Stimulated activated naive CD4-positive, alpha-beta T cell (primary cell): ENCODE data around the gene TMEM123.

Experiments used
- DNase-seq, 6 experiments: peaks; one replicate each; lab custom pipeline; 2025; lab: John Stamatoyannopoulos, UW

The TMEM123 gene

DNA sequence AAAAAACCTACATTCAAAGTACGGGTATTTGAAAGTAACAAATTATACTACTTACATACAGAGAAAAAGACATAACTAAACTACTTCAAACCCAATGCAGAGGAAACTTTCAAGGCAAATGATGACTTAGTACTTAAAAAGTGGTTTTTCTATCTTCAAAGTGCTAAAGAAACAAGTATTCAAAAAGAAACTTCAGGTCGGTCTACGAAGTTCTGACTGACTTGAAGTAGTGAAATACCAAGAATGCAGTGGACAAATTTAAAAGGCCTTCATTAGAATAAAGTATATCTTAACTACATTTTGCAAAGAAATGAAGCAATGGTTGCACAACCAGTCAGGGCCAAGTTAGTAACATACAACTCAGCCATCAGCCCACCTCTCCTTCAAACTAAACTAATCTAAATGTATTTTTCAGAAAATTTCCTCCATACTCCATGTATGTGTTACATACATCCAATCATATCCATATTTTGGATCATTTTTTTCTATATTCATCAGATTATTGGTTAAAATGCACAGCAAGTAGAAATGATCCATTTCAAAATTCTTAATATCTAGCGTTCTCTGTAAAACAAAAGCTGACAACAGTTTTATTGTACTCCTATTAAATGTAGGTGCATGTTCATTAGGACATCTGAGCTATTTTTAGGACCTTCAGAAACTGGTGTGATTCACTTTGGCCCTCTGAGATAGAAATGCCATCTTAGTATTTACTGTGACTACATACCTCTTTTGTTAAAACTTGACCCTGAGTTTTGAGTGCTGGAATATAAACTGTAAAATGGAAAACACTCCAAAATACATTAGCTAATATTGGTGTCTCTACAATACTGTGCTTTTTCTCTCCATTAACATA is 55.6 kb downstream of the TMEM123 start:
- no peak for DNase-seq

DNA sequence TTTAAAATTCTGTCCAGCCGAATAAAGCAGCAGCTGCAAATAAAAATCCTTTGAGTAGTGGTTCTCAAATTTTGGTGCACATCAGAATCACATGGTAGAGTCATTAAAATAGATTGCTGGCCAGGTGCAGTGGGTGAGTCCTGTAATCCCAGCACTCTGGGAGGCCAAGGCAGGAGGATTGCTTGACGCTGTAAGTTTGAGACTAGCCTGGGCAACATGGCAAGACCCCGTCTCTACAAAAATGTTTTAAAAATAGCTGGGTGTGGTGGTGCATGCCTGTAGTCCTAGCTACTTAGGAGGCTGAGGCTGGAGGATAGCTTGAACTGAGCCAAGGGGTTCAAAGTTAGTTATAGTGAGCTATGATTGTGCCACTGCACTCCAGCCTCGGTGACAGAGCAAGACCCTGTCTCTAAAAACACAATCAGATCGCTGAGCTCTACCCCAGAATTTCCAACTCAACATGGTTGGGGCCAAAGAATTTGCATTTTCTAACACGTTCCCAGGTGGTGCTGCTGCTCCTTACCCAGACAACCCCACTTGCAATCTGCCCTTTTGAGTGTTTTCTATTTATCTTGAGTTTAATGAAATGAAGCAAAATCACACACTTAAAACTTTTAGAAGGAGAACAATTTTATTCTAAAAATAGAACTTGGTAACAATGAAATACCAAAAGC is 56.7 kb downstream of the TMEM123 start:
- no peak for DNase-seq

DNA sequence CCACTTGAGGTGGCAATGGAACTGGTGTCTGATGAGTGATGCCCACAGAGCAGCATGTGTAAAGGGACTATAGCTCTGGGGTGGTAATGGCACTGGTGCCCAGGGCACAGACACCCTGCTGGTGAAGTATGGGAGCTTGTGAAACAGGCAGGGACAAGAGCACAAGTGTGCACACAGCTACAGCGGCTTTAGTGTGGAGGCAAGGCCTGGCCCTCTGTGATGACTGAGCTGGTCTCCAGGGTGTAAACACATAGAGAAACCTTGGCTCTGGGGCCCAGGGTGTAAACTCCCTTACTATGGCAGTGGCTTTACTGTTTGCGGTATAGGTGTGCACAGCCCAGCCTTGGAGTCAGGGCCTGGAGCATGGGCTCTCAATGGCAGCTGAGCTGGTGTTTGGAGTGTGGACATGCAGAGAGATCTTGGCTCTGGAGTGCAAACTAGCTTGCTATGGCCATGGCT is 59.3 kb downstream of the TMEM123 start:
- no peak for DNase-seq

- DNase-seq, result no peak
Observed at GRCh38 chr11:102391549-102392237, 60.9 kb downstream of the TMEM123 start.

- peak in 4 of 6 experiments; percentile 26 to 45 (median 38) for DNase-seq
Observed at GRCh38 chr11:102390667-102391465, 61.7 kb downstream of the TMEM123 start.

DNA sequence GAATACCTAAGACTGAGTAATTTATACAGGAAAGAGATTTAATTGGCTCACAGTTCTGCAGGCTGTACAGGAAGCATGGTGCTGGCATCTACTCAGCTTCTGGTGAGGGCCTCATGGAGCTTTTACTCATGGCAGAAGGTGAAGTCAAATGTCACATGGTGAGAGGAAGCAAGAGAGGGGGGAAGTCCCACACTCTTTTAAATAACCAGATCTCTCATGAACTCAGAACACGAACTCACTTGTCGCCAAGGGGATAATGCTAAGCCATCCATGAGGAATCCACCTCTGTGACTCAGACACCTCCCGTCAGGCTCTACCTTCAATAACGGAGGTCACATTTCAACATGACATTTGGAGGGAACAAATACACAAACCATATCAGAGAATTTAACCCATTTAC is 63.3 kb downstream of the TMEM123 start:
- no peak for DNase-seq

DNA sequence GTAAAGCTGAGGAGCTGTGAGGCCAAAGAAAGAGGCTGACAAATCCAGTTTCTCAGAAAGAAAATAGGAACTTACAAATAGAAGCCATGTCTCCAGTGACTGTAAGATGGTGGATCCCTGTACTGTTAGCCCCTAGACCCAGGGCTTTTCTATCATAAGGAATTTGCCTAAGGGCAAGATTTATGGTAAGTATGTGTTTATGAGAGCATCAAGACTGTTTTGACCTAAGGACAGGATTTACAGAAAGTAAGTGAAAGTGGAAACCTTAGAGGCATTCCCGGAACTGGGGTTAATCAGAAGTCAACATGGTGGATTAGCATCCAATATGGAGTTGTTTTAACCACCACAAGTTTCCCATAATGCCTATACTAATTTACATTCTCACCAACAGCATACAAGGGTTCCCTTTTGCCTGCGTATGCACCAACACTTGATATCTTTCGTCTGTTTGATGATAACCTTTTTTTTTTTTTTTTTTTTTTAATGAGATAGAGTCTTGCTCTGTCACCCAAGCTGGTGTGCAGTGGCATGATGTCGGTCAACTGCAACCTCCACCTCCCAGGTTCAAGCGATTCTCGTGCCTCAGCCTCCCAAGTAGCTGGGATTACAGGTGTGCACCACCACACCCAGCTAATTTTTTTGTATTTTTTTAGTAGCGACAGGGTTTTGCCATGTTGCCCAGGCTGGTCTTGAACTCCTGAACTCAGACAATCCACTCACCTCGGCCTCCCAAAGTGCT is 65.4 kb downstream of the TMEM123 start:
- DNase-seq, result no peak

DNA sequence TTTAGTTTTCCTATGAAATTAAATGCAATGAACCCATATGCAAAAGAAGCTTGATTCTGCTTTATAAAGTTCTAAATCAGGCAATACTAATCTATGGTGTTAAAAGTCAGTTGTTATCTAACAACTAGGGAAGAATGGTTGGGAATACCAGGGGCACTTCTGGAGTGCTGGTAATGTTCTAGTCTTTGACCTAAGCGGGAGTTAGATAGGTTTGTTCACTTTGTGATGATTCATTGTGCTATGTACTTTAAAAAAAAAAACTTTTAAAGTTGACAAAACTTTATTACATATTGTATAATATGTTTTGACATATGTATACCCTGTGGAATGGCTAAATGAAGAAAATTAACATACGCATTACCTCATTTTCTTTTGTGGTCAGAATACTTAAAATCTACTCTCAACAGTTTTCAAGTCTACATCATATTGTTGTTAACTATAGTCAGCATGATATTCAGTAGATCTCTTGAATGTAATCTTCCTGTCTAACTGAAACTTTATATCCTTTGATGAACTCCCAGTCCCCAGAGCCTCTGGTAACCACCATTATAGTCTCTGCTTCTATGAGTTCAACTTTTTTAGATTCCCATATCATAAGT is 66.3 kb downstream of the TMEM123 start:
- peak in 1 of 6 experiments; percentile 12 for DNase-seq

DNA sequence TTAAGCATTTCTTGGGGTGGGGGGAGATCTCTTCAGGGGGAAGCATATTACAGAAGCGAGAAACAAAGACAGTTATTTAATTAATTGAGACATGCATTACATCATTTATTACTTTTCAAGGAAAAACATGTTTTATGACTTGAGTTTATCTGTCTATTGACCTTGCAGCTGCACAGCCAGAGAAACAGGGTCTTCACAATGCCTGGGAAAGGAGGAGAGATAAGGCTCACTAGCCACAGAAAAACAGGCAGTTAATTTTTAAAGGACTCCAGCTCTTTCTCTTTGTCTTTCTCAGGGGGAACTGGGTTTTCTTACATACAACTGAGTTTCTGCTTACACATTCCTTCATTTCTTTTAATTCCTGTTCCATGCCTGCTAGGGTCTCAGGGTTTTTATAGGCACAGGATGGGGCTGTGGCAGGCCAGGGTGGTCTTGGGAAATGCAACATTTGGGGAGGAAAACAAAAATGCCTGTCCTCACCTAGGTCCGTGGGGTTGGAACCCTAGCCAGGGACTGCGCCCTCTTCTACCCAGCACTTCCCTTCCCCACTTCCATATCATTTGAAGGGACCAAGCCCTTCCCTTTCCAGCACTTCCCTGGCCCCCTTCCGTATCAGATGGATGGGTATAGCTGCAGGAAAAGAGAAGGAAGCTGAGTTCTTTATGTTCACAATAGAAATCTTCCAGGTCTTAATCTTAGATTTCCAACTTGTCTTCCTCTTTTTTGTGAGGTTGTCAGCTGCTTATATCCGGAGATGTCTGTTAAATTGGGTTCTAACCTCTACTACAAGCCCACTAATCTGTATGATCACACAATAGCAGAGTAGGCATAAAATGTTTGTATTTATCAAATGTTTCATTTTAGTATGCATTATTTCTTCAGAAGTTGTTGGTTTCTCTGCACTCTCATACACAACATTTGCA is 67.2 kb downstream of the TMEM123 start:
- no peak for DNase-seq

DNA sequence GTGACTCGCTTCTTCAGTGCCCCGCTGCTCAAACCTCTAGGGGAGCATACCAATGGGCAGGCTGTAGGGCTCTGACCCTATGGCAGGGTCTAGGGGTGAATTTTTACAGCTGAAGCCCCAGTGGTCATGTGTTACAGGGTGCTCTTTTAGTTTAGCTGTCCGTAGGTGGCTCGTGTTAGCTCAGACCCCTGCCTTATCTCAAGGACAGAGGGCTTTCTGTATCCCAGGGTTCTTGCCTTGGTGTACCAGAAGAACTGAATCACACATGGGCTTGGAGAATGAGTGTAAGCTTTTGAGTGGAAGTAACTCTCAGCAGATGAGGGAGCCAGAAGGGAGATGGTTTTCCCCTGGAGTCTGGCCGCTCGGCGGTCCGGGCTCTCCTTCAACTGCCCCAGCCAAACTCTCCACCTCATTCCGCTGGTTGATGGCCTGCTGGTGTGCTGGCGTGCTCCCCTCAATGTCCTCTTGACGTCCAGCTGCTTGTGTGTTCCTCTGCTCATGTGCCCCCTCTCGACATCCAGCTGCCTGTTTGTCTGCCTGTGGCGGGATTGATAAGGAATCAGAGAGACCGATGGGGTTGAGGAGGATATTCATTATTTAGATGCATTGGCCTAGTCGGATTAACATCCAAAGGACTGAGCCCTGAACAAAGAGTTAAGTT is 68.0 kb downstream of the TMEM123 start:
- DNase-seq, result no peak

DNA sequence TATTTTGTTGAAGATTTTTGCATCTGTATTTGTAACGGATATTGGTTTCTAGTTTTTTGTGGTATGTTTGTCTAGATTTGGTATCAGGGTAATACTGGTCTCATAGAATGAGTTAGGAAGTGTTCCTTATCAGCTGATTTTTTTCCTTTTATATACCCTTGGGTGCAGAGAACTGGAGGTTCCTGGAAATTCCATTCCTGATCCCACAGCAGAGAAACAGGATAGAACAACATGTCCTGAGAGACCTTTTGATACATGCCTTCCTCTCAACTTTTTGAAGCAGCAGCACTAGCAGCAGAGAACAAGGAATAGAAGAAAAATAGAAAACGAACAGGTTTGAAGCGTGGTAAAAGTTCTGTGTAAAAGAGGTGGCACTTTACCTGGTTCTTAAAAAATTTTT is 68.7 kb downstream of the TMEM123 start:
- DNase-seq, result no peak

DNA sequence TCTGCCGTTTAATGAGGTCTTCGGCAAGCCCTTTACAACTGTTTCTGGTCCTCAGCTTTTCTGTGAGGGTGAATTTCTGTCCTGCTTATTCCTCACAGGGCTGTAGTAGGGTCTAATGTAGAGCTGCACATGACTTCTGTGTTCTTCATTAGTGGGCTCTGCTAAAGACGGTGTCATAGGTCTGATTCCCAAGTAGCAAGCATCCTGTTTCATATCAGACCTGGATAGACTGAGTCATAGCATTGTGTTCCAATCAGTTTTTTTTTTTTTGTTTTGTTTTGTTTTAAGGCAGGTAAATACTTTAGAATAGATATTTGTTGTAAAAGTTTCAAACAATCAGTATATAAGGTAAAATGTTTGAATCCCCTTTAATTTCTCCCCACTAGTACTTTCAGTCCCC is 70.2 kb downstream of the TMEM123 start:
- DNase-seq, result no peak

DNA sequence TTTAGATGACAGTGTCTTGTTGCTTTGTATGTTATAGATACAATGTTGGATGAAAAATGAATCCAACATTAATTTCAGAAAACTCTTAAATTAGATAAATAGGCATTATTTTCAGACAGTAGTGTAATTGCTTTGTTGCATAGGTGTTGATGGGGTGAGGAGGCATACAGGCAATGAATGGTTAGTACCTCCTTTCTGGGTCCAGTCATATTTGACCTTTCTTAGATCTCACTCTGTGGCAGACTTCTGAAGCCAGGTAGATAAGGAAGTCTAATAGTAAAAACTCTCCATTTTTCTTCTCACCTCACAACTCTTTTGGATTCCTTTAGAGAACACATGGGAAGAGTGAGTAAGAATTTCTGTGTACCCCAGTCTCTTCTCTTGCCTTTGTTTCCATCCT is 73.7 kb downstream of the TMEM123 start:
- no peak for DNase-seq

DNA sequence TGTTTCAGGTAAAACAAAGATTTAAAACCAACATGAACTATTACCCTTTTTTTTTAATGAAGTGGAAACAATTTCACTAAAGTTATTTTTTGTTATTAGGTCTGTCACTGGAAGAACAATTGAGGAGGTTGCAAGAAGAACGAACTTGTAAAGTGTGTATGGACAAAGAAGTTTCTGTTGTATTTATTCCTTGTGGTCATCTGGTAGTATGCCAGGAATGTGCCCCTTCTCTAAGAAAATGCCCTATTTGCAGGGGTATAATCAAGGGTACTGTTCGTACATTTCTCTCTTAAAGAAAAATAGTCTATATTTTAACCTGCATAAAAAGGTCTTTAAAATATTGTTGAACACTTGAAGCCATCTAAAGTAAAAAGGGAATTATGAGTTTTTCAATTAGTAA is 74.7 kb downstream of the TMEM123 start:
- DNase-seq, result no peak

- no peak for DNase-seq
Observed at GRCh38 chr11:102375720-102376399, 76.7 kb downstream of the TMEM123 start.

- peak in 1 of 6 experiments; percentile 13 for DNase-seq
Observed at GRCh38 chr11:102374633-102375424, 77.7 kb downstream of the TMEM123 start.

DNA sequence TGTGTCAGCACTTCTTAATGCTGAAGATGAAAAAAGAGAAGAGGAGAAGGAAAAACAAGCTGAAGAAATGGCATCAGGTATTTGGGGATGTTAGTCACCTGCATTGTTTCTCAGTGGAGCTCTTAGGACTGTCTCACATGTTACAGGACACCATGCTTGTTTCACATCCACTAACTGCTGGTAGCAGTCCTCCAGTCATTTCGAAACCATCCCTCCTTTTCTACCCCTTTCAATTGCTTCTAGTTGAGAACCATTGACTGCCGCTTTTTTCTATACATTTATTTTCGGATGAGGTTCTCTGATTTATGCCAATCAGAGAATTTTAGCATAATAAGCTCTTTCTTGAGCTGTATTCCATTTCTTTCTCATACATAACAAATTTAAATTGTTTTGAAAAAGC is 84.1 kb downstream of the TMEM123 start:
- DNase-seq, result no peak

DNA sequence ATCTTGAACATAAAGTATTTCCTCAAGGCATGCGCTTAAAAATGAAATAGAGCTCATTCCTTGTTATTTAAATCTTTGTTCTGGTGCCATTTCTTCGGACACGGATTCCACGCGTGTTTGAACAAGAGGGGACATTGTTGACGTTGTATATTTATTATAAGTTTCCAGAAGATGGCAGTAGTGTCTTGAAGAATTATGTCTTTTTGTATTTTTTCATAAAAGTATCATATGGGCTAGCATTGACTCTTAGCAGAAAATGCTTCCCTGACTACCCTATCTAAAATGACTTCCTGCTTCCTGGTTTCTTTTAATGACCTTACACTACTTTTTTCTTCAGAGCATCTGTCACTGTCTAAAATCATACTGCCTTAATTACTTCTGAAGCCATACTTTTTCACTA is 85.2 kb downstream of the TMEM123 start:
- peak in 3 of 6 experiments; percentile 43 to 61 (median 49) for DNase-seq
